ENCODE data around the gene OR11H1. TPM values are rescaled to one million over a fixed set of nuclear protein-coding genes. Genes with fewer than 3 reads are reported as not detected.

OR11H1 gene, protein sequence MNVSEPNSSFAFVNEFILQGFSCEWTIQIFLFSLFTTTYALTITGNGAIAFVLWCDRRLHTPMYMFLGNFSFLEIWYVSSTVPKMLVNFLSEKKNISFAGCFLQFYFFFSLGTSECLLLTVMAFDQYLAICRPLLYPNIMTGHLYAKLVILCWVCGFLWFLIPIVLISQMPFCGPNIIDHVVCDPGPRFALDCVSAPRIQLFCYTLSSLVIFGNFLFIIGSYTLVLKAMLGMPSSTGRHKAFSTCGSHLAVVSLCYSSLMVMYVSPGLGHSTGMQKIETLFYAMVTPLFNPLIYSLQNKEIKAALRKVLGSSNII
- not detected for total RNA-seq

DNA sequence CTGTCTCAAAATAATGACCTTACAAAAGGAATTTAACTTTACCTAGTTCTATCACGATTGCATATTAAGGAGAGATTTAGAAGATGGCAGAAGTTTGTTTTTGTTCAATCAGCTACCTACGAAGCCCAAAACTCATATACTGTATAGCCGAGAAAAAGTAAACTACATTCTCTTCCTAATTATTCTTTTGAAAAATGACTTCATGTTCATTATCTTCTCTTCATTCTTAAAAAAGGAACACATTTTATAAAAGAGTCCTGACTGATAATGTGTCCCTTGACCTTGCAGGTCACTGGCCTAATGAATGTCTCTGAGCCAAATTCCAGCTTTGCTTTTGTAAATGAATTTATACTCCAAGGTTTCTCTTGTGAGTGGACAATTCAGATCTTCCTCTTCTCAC is at the start of gene OR11H1:
Gene OR11H1 (plus strand): TSS at position 301 of the 400 bp plus-strand sequence. CDS start 0 bp downstream, at position 301.

Other genes with a start within 250 kb of the OR11H1 start
- not detected for gene POTEH, start 161.8 kb downstream of the OR11H1 start, total RNA-seq